Epithelial cell of esophagus (primary cell): ENCODE results near the gene CDK14.
"Not testable (repeated sequence)": the region's sequence is repeated elsewhere in the genome, so short reads cannot be mapped to it uniquely, and the experiment has no call there.

Experiments
- DNase-seq: peaks from one replicate; pipeline ENCODE4 v3.0.0; 2010; ENCODE audit warnings: low read depth
- H3K4me3 ChIP-seq: 2 replicates; pipeline ENCODE4 v1.5.1; 2011; ENCODE audit warnings: mild to moderate bottlenecking, low read length, control low read depth
- CTCF ChIP-seq: IDR thresholded peaks from 2 replicates; pipeline ENCODE4 v1.5.1; 2011; ENCODE audit warnings: low read depth, mild to moderate bottlenecking, low read length, control low read depth, inconsistent platforms; ENCODE audit not compliant: insufficient read depth; ENCODE audit errors: missing control alignments

The CDK14 gene

GRCh38 chr7:90749262-90749661, 153.1 kb downstream of the CDK14 start:
- H3K4me3 ChIP-seq: no peak overlapping the region
- DNase-seq: peak; percentile 64
- TF ChIP-seq CTCF: no peak

GRCh38 chr7:90749774-90750173, 153.7 kb downstream of the CDK14 start:
- DNase-seq: peak; percentile 37
- H3K4me3 ChIP-seq: no peak overlapping the region
- peak; percentile 34 for TF ChIP-seq CTCF

- no peak overlapping the region for H3K4me3 ChIP-seq
- no peak for DNase-seq
- no peak for TF ChIP-seq CTCF
These were observed 155.5 kb downstream of the CDK14 start for GRCh38 chr7:90751595-90751994.

- no peak overlapping the region for H3K4me3 ChIP-seq
- no peak for DNase-seq
- no peak for TF ChIP-seq CTCF
These were observed 155.9 kb downstream of the CDK14 start for GRCh38 chr7:90752051-90752450.

GRCh38 chr7:90755041-90755440, 158.9 kb downstream of the CDK14 start:
- no peak for TF ChIP-seq CTCF
- no peak for DNase-seq
- no peak overlapping the region for H3K4me3 ChIP-seq

- TF ChIP-seq CTCF: no peak
- H3K4me3 ChIP-seq: no peak overlapping the region
- no peak for DNase-seq
These were observed 160.2 kb downstream of the CDK14 start for GRCh38 chr7:90756366-90756765.

GRCh38 chr7:90757565-90757950, 161.4 kb downstream of the CDK14 start:
- not testable (repeated sequence) for DNase-seq, H3K4me3 ChIP-seq
